Measurements from ENCODE around the gene KRTAP4-1.
A peak's percentile ranks its signal among the peaks of the same experiment; 100 is the strongest.
"Not testable (repeated sequence)": the region's sequence is repeated elsewhere in the genome, so short reads cannot be mapped to it uniquely, and the experiment has no call there.

The KRTAP4-1 gene

DNA sequence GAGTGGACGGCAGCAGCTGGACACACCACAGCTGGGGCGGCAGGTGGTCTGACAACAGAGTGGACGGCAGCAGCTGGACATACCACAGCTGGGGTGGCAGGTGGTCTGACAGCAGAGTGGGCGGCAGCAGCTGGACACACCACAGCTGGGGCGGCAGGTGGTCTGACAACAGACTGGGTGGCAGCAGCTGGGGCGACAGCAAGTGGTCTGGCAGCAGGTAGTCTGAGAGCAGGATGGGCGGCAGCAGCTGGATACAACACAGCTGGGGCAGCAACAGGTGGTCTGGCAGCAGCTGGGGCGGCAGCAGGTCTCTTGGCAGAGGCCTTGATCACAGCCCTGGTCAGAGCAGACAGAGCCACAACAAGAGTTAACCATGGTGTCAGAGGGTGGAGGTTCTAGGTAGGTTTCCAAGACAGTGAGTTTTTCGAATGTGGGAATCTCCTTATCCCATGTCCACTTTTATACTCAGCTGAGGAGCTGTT is at the start of gene KRTAP4-1:
Gene KRTAP4-1, minus strand, starts transcription at position 432 of the 482 bp plus-strand sequence. Its CDS starts 57 bp downstream, at position 375.
- DNase-seq (ENCODE audit: low read depth) = no peak

DNA sequence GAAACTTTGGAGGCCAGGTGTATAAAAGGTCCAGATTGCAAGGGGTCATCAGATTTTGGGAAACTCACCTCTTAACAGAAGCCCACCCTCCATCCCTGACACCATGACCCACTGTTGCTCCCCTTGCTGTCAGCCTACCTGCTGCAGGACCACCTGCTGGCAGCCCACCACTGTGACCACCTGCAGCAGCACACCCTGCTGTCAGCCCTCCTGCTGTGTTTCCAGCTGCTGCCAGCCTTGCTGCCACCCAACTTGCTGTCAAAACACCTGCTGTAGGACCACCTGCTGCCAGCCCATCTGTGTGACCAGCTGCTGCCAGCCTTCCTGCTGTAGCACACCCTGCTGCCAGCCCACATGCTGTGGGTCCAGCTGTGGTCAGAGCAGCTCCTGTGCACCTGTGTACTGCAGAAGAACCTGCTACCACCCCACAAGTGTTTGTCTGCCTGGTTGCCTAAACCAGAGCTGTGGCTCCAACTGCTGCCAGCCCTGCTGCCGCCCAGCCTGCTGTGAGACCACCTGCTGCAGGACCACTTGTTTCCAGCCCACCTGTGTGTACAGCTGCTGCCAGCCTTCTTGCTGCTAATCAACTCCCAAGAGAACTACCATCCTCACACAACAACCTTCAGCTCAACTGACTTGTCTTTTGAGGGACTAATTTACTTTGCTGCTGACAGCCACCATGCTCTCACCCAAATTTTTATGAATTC is 47.8 kb upstream of the KRTAP4-1 start, which contains the start of gene KRTAP9-3:
Gene KRTAP9-3, plus strand, starts transcription at position 51 of the 707 bp plus-strand sequence. Its CDS starts 53 bp downstream, at position 104.
- not testable (repeated sequence) for DNase-seq (ENCODE audit: low read depth)

DNA sequence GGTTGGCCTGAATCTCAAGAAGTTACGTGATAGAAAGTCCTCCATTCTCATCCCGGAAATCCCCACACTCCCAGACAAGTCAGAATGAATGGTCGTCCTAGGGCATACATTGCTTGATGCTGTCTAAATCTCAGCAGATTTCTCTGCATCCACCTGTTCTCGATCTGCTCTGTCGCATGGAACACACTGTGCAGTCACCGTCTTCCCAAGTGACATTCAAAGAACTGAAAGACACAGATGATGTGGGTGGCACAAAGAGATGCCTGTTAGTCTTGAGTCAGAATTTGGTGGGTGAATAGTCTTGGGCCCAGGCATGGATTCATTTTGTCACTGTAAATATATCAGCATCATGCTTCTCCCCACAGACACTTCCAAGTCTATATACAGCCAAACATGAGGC is 47.0 kb upstream of the KRTAP4-1 start:
- no peak for DNase-seq (ENCODE audit: low read depth)

DNA sequence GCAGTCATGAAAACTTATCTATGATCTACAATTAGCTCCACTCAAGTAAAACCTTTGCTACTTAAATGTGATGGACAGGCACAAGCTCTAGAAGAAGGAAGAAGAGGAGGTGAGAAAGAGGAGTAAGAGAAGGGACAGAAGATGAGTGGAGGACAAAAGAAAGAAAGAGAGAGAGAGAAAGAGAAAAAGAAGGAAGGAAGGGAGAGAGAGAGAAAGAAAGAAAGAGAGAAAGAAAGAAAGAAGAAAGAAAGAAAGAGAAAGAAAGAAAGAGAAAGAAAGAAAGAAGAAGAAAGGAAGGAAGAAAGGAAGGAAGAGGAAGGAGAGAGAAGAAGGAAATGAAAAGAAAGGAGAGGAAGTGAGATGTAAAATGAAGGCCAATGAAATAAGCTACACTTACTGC is 45.4 kb upstream of the KRTAP4-1 start:
- no peak for DNase-seq (ENCODE audit: low read depth)

DNA sequence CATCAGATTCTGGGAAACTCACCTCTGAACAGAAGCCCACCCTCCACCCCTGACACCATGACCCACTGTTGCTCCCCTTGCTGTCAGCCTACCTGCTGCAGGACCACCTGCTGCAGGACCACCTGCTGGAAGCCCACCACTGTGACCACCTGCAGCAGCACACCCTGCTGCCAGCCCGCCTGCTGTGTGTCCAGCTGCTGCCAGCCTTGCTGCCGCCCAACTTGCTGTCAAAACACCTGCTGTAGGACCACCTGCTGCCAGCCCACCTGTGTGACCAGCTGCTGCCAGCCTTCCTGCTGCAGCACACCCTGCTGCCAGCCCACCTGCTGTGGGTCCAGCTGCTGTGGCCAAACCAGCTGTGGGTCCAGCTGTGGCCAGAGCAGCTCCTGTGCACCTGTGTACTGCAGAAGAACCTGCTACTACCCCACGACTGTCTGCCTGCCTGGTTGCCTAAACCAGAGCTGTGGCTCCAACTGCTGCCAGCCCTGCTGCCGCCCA is 41.9 kb upstream of the KRTAP4-1 start, which contains the start of gene KRTAP9-2:
Gene KRTAP9-2, plus strand, starts transcription at position 51 of the 498 bp plus-strand sequence. Its CDS starts 7 bp downstream, at position 58.
- not testable (repeated sequence) for DNase-seq (ENCODE audit: low read depth)

DNA sequence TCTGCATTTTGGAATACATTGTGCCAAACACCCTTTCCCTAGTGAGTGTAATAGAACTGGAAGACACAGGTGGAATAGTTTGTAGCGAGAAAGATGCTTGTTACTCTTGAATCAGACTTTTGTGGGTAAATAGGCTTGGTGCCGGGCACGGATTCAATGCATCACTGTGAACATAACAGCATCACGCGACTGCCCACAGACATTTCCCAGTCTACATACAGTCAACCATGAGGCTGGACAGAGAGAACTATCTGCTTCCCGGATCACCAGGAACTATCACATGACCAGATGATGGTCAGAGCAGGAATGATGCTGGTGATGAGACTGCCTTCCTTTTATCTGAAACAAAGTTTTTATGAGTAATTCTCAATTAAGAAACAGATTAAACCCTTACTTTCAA is 41.3 kb upstream of the KRTAP4-1 start:
- DNase-seq (ENCODE audit: low read depth) = no peak

DNA sequence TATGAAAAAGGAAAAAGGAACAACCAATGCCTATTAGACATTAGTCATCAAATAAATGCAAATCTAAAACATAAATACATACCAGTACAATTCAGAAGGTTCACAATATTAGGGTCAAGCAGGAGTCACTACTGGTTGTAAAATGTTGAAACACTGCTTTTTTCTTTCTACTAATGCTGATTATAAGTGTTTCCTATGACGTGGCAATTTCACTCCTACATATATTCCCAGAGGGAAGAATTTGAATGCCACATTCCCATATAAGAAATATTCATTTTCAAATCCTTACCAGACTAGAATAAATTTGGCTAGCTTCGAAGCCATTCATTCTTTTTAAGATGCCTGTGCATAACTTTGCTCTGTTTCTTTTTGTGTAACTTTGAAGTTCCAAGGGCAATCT is 39.1 kb upstream of the KRTAP4-1 start:
- no peak for DNase-seq (ENCODE audit: low read depth)

DNA sequence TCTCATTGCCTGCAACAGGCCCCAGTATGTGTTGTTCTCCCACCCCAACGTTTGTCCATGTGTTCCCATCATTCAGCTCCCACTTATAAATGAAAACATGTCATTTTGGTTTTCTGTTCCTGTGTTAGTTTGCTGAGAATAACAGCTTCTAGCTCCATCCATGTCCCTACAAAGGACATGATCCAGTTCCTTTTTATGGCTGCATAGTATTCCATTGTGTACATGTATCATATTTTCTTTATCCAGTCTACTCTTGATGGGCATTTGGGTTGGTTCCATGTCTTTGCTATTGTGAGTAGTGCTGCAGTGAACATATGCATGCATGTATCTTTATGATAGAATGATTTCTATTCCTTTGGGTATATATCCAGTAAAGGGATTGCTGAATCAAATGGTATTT is 31.0 kb upstream of the KRTAP4-1 start:
- no peak for DNase-seq (ENCODE audit: low read depth)

DNA sequence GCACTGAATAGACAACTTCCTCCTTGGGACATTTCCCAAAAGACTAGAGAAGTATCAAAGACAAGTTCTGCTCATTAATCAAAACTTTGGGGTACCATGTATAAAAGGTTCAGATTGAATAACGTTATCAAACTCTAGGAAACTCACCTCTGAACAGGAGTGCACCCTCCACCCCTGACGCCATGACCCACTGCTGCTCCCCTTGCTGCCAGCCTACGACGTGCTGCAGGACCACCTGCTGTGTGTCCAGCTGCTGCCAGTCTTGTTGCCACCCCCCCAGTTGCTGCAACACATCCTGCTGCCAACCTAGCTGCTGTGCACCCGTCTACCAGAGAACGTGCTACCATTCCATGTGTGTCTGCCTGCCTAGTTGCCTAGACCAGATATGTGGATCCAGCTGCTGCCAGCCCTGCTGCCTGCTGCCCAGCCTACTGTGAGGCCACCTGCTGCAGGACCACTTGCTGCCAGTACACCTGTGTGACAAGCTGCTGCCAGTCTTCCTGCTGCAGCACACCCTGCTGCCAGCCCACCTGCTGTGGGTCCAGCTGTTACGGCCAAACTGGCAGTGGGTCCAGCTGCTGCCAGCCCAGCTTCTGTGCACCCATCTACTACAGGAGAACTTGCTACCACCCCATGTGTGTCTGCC is 27.9 kb upstream of the KRTAP4-1 start:
- DNase-seq (ENCODE audit: low read depth) = no peak

DNA sequence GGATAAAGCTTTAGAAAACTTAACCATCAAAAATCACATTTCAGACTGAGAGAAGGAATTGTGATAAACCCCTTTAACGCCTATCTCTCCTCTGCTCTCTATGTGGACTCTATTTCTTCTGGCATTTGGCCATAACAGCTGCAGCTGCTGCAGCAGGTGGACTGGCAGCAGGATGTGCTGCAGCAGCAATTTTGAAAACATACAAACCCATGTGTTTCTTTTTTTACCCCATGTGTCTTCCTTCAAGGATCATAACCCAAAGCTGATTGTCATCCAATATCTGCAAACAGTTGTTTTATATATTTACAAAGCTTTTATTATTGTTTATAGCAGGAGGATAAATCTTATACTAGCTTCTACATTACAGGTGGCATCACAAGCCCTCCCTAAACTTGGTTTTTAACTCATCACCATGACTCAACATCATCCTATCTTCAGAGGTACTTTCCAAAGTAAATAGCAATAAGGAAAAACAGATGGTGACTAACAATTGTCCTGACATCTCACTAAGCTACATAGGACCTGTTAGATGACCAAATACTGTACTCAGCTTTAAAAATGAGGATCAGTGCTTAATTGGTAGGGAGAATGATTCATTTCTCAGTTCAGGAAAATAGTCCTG is 27.2 kb upstream of the KRTAP4-1 start:
- DNase-seq (ENCODE audit: low read depth) = peak; percentile 21

DNA sequence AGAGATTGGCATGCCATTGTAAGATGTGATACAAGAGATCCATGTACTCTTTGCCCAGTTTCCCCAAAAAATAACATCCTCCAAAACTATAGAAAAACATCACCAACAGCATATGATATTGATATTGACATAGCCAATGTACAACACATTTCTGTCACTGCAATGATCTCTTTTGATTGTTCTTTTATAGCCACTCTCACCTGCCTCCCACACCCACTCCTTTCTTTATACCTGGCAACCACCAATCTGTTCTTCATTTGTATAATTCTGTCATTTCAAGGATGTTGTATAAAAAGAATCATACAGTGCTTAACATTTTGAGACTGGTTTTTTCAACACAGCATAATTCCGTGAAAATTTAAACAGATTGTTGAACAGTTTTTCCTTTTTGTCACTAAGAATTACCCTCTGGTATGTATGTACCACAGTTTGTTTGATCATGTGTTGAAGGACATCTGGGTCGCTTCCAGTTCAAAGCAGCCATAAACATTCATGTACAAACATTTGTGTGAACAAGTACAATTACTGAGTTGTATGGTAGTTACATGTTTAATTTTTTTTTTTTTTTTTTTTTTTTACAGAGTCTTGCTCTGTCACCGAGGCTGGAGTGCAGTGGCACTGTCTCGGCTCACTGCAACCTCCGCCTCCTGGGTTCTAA is 14.8 kb upstream of the KRTAP4-1 start:
- no peak for DNase-seq (ENCODE audit: low read depth)

DNA sequence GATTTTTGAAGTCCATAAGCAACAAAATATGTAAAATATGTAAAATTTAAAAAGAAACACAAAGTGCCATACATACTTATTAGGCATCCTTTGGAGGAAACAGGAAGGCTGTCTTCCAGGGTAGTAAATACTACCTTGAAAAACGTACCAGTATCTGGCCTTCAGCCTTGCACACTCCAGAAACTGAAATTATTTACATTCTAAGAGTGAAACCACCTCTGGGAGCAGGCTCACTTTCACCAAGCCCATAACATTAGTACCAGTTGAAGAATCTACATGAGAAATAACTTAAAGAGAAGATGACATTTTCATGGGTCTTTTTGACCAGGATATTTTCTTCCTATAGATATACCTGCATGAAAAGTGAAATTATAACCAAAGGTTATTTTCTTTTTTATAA is 11.4 kb upstream of the KRTAP4-1 start:
- no peak for DNase-seq (ENCODE audit: low read depth)

DNA sequence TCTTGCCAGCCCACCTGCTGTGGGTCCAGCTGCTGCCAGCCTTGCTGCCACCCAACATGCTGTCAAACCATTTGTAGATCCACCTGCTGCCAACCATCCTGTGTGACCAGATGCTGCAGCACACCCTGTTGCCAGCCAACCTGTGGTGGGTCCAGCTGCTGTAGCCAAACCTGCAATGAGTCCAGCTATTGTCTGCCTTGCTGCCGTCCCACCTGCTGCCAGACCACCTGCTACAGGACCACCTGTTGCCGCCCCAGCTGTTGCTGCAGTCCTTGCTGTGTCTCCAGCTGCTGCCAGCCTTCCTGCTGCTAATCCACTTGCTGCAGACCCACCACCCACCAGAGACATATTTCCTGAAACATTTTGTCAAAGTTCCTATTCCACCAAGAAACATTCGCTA is 5.6 kb upstream of the KRTAP4-1 start:
- DNase-seq (ENCODE audit: low read depth) = no peak

DNA sequence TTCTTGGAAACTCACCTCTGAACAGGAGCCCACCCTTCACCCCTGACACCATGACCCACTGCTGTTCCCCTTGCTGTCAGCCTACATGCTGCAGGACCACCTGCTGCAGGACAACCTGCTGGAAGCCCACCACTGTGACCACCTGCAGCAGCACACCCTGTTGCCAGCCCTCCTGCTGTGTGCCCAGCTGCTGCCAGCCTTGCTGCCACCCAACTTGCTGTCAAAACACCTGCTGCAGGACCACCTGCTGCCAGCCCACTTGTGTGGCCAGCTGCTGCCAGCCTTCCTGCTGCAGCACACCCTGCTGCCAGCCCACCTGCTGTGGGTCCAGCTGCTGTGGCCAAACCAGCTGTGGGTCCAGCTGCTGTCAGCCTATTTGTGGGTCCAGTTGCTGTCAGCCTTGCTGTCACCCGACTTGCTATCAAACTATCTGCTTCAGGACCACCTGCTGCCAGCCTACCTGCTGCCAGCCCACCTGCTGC is 5.2 kb upstream of the KRTAP4-1 start, which contains the start of gene KRTAP9-1:
Gene KRTAP9-1, plus strand, starts transcription at position 51 of the 482 bp plus-strand sequence. Its CDS starts 0 bp downstream, at position 51.
- not testable (repeated sequence) for DNase-seq (ENCODE audit: low read depth)

DNA sequence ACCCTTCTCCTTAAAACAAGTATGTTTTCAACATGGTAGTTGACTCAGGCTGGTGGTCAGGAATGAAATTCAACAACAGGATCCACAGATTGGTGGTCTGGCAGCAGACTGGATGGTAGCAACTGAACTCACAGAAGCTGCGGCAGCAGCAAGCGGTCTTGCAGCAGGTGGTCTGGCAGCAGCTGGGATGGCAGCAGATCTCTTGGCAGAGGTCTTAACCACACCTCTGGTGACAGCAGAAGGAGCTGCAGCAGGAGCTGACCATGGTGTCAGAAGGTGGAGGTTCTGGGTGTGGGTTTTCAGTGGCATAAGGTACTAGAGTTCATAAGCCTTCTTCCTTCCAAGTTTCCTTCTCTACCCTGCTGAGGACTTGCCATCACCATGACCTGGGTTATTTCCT is 2.2 kb upstream of the KRTAP4-1 start:
- no peak for DNase-seq (ENCODE audit: low read depth)

DNA sequence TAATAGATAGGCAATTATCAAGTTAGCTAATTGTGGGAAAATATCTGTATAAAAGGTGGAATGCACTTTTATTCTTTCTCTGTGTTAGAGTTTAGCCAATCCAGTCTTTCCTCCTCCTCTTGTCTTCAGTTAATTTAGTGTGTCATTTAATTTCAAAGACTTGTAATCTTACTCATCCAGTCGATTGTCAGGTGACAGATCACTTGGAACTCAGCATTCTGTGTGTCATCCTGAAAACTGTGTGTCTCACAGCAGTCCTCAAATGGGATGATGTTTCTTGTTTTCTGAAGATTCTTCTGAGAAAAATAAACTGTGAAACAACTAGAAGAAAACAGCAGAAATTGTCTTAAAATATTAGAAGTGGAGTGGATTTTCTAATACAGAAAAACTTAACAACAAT is 290 bp upstream of the KRTAP4-1 start:
- DNase-seq (ENCODE audit: low read depth) = no peak

DNA sequence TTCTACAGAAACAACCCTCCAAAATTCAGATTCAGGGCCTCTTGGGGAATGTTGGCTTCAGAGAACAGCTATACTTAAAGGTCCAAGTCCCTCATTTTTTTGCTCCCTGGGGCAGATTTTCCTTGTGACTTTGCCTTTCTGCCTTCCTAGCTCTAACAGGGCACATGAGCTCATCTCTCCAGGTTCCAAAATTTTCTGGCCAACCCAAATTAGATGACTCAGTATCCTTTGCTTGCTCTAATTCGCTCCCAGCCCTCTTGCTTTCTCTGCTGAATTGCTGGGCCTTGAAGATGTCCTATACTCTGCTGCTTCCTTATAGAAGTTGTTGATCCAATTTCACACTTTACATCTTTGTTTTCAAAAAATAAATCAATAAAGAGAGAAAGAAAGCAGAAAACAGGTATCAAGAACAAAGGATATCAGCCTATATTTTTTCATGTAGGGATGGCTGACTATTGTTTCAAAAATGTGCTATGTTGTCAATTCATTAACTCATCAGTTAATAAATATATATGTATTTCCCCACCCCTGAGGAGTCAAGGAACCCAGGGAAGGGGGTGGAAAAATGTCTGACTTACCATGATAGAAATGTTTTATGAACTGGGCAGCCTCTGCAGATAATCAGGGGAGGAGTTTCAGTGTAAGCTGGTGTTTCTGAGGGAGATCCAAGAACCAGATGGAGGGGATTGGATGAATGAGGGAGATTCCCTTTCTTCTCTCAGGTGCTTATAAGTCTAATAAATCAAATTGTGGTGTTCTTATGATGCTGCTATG is 5.7 kb downstream of the KRTAP4-1 start:
- peak; percentile 28 for DNase-seq (ENCODE audit: low read depth)

DNA sequence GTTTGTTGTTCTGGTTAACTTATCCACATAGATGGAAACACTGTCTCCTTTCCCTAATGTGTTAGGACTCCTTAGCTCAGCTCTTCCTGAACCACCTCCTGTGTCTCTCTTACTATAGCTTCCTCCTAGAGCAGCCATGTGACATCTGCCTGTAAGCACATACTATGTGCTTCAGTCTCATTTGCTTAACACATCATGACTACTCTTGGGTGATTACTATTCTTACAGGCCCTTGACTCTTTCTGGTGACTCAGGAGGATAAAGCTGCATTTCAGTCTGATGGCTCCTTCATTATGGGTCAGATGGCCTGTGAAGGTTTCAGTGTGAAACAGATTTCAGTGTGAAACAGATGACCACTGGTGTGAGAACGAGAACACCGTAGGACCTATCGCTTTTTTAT is 6.4 kb downstream of the KRTAP4-1 start:
- peak; percentile 27 for DNase-seq (ENCODE audit: low read depth)

DNA sequence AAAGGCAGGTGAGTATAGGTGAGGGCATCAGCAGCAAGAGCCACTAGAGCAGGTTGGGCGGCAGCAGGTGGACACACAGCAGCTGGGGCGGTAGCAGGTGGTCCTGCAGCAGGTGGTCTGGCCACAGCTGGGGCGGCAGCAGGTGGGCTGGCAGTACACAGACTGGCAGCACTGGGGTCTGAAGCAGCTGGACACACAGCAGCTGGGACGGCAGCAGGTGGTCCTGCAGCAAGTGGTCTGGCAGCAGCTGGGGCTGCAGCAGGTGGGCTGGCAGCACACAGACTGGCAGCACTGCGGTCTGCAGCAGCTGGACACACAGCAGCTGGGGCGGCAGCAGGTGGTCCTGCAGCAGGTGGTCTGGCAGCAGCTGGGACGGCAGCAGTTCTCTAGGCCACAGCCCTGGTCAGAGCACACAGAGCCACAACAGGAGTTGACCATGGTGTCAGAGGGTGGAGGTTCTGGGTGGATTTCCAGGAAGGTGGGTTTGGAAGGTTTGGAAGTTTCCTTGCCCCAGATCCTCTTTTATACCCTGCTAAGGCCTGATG is 6.9 kb downstream of the KRTAP4-1 start, which contains the start of gene KRTAP4-2:
Gene KRTAP4-2, minus strand, starts transcription at position 495 of the 545 bp plus-strand sequence. Its CDS starts 57 bp downstream, at position 438.
- DNase-seq (ENCODE audit: low read depth) = no peak

DNA sequence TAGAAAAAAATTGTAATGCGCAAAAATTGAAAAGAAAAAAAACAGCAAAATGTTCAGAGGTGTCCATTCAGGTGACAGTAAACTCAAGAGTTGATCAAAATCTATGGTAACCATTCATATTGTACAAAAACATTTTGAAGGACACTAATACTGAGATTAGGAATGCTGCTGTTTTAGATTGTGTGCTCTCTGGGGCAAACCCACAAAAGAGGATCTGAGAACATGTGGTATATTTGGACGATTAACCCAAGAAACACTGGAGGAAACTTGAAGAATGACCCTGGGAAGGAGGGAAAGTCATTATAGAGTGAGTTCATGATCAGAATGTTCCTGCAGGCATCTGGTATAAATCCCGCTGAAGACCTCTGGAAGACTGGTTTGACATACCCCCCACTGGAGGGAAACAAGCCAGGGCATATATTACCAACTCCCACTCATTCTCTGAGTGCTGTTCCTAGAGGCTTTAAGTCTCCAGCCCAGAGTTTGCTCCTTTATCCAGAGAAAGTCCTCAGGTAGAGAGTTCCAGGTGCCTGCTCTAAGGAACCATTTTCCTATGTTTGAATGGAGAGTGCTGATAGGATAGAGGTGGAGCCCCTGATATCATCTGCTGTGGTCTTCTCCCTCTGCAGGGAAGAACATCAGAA is 7.8 kb downstream of the KRTAP4-1 start:
- no peak for DNase-seq (ENCODE audit: low read depth)

All from GM04503 (cell line).